Measurements from ENCODE around the gene FEZF2. TPM values are rescaled to one million over a fixed set of nuclear protein-coding genes. Genes with fewer than 3 reads are reported as not detected.

Gene FEZF2
- not detected in 2 replicates for total RNA-seq (ENCODE audit: low replicate concordance)

GRCh38 chr3:62373215-62373614 is at the start of gene FEZF2:
Gene FEZF2 (minus strand): TSS chr3:62373550. CDS start chr3:62372868, 682 bp downstream.
- DNase-seq (ENCODE audit: low read depth) = no peak
- no peak for TF ChIP-seq CTCF (IDR thresholded peaks at IDR 0.05; ENCODE audit: insufficient read depth, low read length)
- peak within 1 kb of the TSS; percentile 55 for H3K4me3 ChIP-seq (ENCODE audit: low read depth, low read length)

- DNase-seq (ENCODE audit: low read depth) = no peak
Measured at GRCh38 chr3:62421207-62421606, 47.9 kb upstream of the FEZF2 start.

GRCh38 chr3:62416144-62416543 is 42.8 kb upstream of the FEZF2 start:
- no peak overlapping the region for H3K4me3 ChIP-seq (ENCODE audit: low read depth, low read length)
- no peak for DNase-seq (ENCODE audit: low read depth)
- TF ChIP-seq CTCF (IDR thresholded peaks at IDR 0.05; ENCODE audit: insufficient read depth, low read length) = no peak

More at GRCh38 chr3:62421207-62421606, 47.9 kb upstream of the FEZF2 start:
- no peak for TF ChIP-seq CTCF (IDR thresholded peaks at IDR 0.05; ENCODE audit: insufficient read depth, low read length)
- no peak overlapping the region for H3K4me3 ChIP-seq (ENCODE audit: low read depth, low read length)

- DNase-seq (ENCODE audit: low read depth) = no peak
- TF ChIP-seq CTCF (IDR thresholded peaks at IDR 0.05; ENCODE audit: insufficient read depth, low read length) = no peak
- no peak overlapping the region for H3K4me3 ChIP-seq (ENCODE audit: low read depth, low read length)
Measured at GRCh38 chr3:62415312-62415801, 42.0 kb upstream of the FEZF2 start.

GRCh38 chr3:62414786-62415185 is 41.4 kb upstream of the FEZF2 start:
- no peak for TF ChIP-seq CTCF (IDR thresholded peaks at IDR 0.05; ENCODE audit: insufficient read depth, low read length)
- H3K4me3 ChIP-seq (ENCODE audit: low read depth, low read length) = no peak overlapping the region
- no peak for DNase-seq (ENCODE audit: low read depth)

GRCh38 chr3:62413687-62414086 is 40.3 kb upstream of the FEZF2 start:
- TF ChIP-seq CTCF (IDR thresholded peaks at IDR 0.05; ENCODE audit: insufficient read depth, low read length) = no peak
- no peak for DNase-seq (ENCODE audit: low read depth)

GRCh38 chr3:62406945-62407344 is 33.6 kb upstream of the FEZF2 start:
- no peak for DNase-seq (ENCODE audit: low read depth)
- no peak overlapping the region for H3K4me3 ChIP-seq (ENCODE audit: low read depth, low read length)
- TF ChIP-seq CTCF (IDR thresholded peaks at IDR 0.05; ENCODE audit: insufficient read depth, low read length) = no peak

More at GRCh38 chr3:62413687-62414086, 40.3 kb upstream of the FEZF2 start:
- H3K4me3 ChIP-seq (ENCODE audit: low read depth, low read length) = no peak overlapping the region
